ENCODE measurements around the gene ARHGAP45.
A peak's percentile ranks its signal among the peaks of the same experiment; 100 is the strongest.
"Not testable (repeated sequence)": the region's sequence is repeated elsewhere in the genome, so short reads cannot be mapped to it uniquely, and the experiment has no call there.

The ARHGAP45 gene, protein sequence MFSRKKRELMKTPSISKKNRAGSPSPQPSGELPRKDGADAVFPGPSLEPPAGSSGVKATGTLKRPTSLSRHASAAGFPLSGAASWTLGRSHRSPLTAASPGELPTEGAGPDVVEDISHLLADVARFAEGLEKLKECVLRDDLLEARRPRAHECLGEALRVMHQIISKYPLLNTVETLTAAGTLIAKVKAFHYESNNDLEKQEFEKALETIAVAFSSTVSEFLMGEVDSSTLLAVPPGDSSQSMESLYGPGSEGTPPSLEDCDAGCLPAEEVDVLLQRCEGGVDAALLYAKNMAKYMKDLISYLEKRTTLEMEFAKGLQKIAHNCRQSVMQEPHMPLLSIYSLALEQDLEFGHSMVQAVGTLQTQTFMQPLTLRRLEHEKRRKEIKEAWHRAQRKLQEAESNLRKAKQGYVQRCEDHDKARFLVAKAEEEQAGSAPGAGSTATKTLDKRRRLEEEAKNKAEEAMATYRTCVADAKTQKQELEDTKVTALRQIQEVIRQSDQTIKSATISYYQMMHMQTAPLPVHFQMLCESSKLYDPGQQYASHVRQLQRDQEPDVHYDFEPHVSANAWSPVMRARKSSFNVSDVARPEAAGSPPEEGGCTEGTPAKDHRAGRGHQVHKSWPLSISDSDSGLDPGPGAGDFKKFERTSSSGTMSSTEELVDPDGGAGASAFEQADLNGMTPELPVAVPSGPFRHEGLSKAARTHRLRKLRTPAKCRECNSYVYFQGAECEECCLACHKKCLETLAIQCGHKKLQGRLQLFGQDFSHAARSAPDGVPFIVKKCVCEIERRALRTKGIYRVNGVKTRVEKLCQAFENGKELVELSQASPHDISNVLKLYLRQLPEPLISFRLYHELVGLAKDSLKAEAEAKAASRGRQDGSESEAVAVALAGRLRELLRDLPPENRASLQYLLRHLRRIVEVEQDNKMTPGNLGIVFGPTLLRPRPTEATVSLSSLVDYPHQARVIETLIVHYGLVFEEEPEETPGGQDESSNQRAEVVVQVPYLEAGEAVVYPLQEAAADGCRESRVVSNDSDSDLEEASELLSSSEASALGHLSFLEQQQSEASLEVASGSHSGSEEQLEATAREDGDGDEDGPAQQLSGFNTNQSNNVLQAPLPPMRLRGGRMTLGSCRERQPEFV

DNA sequence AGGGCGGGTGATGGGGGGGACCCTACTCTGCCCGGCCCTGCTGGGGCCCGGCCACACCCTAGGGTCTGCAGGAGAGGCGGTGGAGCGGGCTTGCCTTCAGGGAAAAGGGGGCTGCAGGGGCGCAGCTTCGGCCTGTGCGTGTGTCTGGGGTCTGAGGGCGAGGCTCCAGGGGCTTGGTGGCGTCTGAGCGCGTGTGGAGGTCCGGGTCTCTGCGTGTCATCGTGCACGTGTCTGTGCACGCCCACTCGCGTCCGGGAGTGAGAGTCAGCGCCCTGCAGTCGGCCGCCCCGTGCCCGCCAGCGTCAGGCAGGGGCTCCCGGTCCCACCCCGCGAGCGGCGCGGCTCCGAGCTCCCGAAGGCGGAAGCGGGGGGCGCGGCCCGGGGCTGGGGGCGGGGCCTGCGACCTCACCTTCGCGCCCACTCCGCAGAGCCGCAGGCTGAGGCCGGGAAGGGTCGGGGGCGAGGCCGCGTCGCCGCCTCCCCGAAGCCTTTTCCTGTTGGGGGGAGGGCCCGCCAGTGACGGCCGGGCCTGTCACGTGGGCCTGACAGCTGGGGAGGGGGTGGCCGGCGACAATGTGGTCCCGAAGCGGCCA is at the start of gene ARHGAP45:
Gene ARHGAP45, plus strand, starts transcription at position 420 of the 593 bp plus-strand sequence. CDS start 239 bp downstream, outside the sequence.
- Mint-ChIP-seq H3K27me3 (peaks cover 4% of the 10 kb centered on the region), H3K9me3 (no peaks in the 10 kb centered on the region), H3K4me3 (peak within 1 kb of the TSS; percentile 97), H3K27ac (peak within 1 kb of the TSS; percentile 91), H3K36me3 (ENCODE audit: low read depth) (peaks cover 58% of the 10 kb centered on the region), H3K4me1 (ENCODE audit: low read depth) (peaks cover 51% of the 10 kb centered on the region)
- intact Hi-C loops (cut with micrococcal nuclease) = loop anchor here (5.0 kb wide), 2 partner anchors 35 to 45 kb away; partner anchors contain the start of genes GPX4, RNU6-2 and TMEM259

DNA sequence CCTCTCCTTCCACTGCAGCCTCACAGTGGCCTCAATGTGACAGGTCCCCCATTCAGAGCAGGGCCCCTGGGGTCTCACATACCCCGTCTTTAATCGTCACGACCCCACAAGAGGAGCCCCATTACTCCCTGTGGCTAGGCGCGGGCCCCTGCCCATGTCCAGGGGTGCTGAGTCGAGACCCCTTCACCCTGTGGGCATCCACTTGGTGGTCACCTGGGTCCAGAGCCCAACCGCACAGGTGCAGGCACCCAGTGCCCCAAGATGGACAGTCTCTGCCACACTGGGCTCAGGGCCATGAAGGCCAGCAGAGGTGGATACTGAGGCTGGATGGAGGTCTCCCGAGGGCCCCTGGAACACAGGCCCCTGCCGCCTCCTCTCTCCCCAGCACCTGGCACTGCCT is 49.1 kb upstream of the ARHGAP45 start:
- peak overlapping the region; percentile 84 for H3K27ac Mint-ChIP-seq
- H3K27me3 Mint-ChIP-seq = no peaks in the 10 kb centered on the region
- peaks cover 76% of the 10 kb centered on the region for H3K4me1 Mint-ChIP-seq (ENCODE audit: low read depth)
- no peaks in the 10 kb centered on the region for H3K9me3 Mint-ChIP-seq
- intact Hi-C loops (cut with micrococcal nuclease) = no loop called here
- peak overlapping the region; percentile 69 for H3K4me3 Mint-ChIP-seq
- peaks cover 78% of the 10 kb centered on the region for H3K36me3 Mint-ChIP-seq (ENCODE audit: low read depth)

DNA sequence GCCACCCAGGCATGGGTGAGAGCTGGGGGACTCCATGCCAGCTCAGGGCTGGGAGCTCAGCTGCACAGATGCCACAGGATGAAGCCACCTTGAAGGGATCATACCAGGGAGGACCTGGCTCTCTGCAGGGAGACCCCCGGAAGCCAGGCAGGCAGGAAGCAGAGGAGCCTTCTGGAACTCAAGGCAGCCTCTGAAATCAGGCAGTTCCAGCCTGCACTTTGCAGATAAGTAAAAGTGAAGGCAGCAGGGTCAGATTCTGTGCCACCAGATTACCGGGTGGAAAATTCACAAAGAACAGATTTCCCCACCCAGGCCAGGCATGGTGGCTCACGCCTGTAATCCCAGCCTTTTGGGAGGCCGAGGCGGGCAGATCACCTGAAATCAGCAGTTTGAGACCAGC is 48.6 kb upstream of the ARHGAP45 start:
- Mint-ChIP-seq H3K27ac (peak overlapping the region; percentile 84), H3K27me3 (no peaks in the 10 kb centered on the region), H3K4me3 (peak overlapping the region; percentile 97), H3K9me3 (no peaks in the 10 kb centered on the region), H3K4me1 (ENCODE audit: low read depth) (peaks cover 75% of the 10 kb centered on the region), H3K36me3 (ENCODE audit: low read depth) (peaks cover 74% of the 10 kb centered on the region)
- intact Hi-C loops (cut with micrococcal nuclease) = no loop called here

DNA sequence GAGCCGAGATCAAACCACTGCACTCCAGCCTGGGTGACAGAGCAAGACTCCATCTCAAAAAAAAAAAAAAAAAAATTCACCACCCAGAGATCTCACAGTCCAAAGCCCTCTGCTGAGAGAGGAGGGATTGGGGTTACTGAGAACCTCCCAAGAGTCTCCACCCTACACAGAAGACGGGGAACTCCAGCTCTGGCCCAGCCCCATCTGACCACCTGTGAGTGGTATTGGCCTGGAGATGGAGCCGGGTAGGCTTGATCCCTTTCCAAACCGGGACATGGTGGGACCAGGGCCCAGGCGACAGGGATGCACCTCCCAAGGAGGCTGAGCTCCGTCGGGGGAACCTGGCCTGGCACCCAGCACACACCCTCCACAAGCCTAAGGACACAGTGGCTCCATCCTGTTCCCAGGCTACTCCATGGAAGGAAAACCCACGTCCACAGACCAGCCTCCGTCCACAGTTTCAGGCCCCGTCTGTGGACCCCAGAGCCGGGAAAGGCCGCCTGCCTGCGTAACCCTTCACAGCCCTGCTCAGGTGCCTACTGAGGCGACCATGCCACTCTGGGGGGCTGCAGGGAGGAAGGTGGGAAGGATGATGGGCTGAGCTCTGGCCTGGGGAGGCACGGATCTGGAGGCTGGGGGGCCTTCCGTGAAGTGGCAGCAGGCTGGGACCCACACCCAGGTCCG is 47.9 kb upstream of the ARHGAP45 start:
- intact Hi-C loops (cut with micrococcal nuclease) = no loop called here
- Mint-ChIP-seq H3K4me3 (peak overlapping the region; percentile 97), H3K36me3 (ENCODE audit: low read depth) (peaks cover 67% of the 10 kb centered on the region), H3K27me3 (no peaks in the 10 kb centered on the region), H3K4me1 (ENCODE audit: low read depth) (peaks cover 68% of the 10 kb centered on the region), H3K9me3 (no peaks in the 10 kb centered on the region), H3K27ac (peak overlapping the region; percentile 84)

DNA sequence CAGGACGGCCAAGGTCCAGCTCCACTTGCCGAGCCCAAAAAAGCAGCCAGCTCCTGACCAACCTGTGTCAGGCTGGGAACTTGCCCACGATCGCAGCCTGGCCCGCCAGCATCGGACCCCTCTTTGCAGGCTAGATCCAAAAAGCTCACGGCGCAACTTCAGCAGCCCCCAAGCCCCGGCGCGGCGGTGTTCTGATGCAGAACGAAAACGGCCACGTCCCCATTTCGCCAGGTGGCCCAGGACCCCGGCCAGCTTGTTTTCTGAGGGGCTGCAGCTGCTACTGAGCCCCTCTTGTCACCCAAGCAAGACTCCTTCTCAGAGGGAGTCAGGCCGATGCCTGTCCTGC is 47.4 kb upstream of the ARHGAP45 start:
- H3K27ac Mint-ChIP-seq = peak overlapping the region; percentile 96
- peaks cover 62% of the 10 kb centered on the region for H3K36me3 Mint-ChIP-seq (ENCODE audit: low read depth)
- H3K4me3 Mint-ChIP-seq = peak overlapping the region; percentile 97
- no peaks in the 10 kb centered on the region for H3K9me3 Mint-ChIP-seq
- no peaks in the 10 kb centered on the region for H3K27me3 Mint-ChIP-seq
- intact Hi-C loops (cut with micrococcal nuclease) = no loop called here
- peaks cover 65% of the 10 kb centered on the region for H3K4me1 Mint-ChIP-seq (ENCODE audit: low read depth)

DNA sequence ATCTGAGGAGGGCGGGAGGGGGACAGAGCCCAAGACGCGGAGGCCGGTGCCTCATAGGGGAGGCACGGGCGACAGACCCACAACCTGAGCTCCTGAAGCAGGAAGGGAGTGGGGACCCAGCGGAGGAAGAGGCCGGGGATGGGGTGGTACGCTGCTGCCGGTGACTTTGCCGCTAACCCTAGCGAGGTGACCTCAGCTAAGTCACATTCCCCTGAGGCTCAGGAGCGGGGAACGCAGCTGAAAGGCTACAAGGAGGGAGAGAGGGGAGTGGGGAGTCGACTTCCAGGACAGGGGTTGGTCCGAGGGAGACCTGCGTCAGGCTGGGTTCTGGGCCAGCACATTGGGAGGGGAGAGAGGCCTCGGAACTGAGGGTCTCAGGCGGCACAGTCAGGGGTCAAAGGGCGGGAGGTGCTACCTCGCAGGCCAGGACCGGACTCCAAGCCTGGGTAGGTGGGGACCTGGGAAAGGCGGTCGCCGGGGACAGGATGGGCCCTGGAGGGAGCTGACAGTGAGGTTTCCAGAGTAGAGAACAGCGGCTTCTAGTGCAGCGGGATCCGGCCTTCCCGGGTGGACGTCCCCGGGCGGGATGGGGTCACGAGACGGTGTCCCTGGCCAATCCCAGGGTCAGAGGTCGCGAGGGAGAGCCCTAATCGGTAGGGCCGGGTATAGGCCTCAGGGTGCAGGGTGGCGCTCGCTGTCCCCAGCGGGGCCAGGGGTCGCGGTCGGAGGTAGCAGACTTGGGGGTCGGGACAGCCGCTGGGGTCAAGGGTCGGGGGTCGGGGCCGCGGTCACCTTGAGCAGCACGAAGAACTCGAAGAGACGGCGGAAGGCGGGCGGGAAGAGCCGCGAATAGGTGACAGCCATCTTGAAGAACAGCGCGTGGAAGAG is 46.7 kb upstream of the ARHGAP45 start:
- peak overlapping the region; percentile 96 for H3K27ac Mint-ChIP-seq
- H3K4me1 Mint-ChIP-seq (ENCODE audit: low read depth) = peaks cover 62% of the 10 kb centered on the region
- intact Hi-C loops (cut with micrococcal nuclease) = loop anchor here (5.0 kb wide), 1 partner anchor 47 kb away; the partner anchor contains the start of gene ARHGAP45
- H3K9me3 Mint-ChIP-seq = no peaks in the 10 kb centered on the region
- peaks cover 55% of the 10 kb centered on the region for H3K36me3 Mint-ChIP-seq (ENCODE audit: low read depth)
- H3K27me3 Mint-ChIP-seq = no peaks in the 10 kb centered on the region
- H3K4me3 Mint-ChIP-seq = peak overlapping the region; percentile 97

DNA sequence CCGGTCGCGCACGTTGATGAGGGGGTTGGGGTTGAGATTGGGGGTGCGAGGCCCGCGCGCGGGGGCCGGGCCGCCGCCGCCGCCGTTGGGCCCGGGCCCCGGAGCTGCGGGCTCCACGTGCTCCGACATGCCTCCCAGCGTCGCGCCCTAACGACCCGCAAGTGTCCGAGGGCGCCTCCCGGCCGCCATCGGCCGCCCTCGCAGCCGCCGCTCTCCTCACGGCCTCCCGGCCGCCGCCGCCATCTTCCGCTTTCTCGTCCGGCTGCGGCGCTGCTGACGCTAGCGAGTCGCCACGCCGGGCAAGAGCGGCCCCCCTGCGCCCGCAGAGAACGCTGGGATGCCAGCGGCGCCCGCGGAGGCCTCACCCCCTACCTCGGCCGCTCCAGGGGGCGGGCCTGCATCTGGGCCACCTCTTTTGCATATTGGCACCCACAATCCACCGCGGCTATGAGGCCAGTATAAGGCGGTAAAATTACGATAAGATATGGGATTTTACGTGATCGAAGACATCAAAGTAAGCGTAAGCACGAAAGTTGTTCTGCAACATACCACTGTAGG is 46.0 kb upstream of the ARHGAP45 start, which contains the start of gene TMEM259:
Gene TMEM259, minus strand, starts transcription at position 256 of the 558 bp plus-strand sequence. Its CDS starts 127 bp downstream, at position 129.
- H3K27me3 Mint-ChIP-seq = no peaks in the 10 kb centered on the region

DNA sequence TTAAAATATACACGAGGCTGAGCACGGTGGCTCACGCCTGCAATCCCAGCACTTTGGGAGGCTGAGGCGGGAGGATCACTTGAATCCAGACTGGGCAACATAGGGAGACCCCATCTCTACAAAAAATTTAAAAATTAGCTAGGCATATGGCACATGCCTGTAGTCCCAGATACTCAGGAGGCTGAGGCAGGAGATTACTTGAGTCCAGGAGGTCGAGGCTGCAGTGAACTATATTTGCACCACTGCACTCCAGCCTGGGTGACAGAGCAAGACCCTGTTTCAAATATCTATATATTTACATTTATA is 43.1 kb upstream of the ARHGAP45 start:
- intact Hi-C loops (cut with micrococcal nuclease) = loop anchor here (5.0 kb wide), 1 partner anchor 43 kb away; the partner anchor contains the start of gene ARHGAP45
- not testable (repeated sequence) for H3K27ac Mint-ChIP-seq, H3K9me3 Mint-ChIP-seq, H3K27me3 Mint-ChIP-seq, H3K4me3 Mint-ChIP-seq
- Mint-ChIP-seq H3K36me3 (ENCODE audit: low read depth) (peaks cover 31% of the 10 kb centered on the region), H3K4me1 (ENCODE audit: low read depth) (peaks cover 40% of the 10 kb centered on the region)

More for the DNA sequence above, 46.0 kb upstream of the ARHGAP45 start, which contains the start of gene TMEM259:
- Mint-ChIP-seq H3K4me3 (peak within 1 kb of the TSS; percentile 97), H3K9me3 (no peaks in the 10 kb centered on the region), H3K4me1 (ENCODE audit: low read depth) (peaks cover 59% of the 10 kb centered on the region), H3K36me3 (ENCODE audit: low read depth) (peaks cover 48% of the 10 kb centered on the region), H3K27ac (peak within 1 kb of the TSS; percentile 96)
- intact Hi-C loops (cut with micrococcal nuclease) = loop anchor here (5.0 kb wide), 1 partner anchor 46 kb away; the partner anchor contains the start of gene ARHGAP45

DNA sequence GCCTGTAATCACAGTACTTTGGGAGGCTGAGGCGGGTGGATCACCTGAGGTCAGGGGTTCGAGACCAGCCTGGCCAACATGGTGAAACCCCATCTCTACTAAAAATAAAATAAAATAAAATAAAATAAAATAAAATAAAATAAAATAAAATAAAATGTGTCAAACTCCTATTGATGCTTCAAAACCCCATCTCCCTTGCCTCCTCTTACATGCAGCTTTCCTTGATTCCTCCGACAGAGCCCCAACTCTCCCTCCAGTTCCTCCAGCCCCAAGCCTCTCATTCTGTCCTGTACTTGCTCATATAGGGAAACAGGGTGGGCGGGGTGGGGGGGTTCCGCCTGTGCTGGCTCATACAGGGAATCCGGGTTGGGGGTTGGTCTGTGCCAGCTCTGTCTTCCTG is 41.9 kb upstream of the ARHGAP45 start:
- H3K9me3 Mint-ChIP-seq; H3K27me3 Mint-ChIP-seq; H3K27ac Mint-ChIP-seq; intact Hi-C loops (cut with micrococcal nuclease); H3K4me3 Mint-ChIP-seq: not testable (repeated sequence)
- Mint-ChIP-seq H3K36me3 (ENCODE audit: low read depth) (peaks cover 28% of the 10 kb centered on the region), H3K4me1 (ENCODE audit: low read depth) (peaks cover 37% of the 10 kb centered on the region)

DNA sequence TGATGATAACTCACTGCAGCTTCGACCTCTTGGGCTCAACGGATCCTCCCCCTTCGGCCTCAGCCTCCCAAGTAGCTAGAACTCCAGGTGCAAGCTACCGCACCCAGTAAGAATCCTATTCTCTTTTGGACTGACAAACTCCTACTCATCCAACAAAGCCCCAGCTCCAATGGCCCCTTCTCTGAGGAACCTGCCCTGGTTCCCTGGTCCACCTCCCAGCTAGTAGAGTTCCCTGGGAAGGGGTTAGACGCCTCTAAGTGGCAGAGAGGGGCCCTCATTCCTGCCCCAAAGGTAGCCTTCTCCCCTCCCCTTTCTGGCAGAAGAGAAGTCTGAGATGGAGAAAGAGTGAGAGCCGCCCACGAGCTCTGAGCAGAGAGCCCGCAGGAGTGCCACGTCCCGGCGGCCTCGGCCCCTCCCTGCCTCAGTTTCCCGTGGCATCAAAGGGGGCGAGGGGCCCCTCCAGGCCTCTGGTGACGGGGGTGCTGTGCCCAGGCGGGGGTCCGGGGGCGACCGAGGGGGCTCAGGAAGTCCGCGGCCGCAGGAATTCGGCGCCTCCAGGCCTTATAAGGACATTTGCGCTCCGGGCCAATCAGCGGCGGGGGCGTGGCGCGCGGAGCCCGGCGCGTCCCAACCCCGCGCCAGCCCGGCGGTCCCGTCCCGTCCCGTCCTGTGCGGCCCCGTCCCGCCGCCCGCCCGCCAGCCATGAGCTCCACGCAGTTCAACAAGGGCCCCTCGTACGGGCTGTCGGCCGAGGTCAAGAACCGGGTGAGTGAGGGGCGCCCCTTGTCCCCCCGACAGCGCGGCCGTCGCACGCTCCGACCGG is 40.8 kb upstream of the ARHGAP45 start, which contains the start of gene CNN2:
Gene CNN2, plus strand, starts transcription at position 649 of the 823 bp plus-strand sequence. Its CDS starts 54 bp downstream, at position 703.
- intact Hi-C loops (cut with micrococcal nuclease) = no loop called here
- Mint-ChIP-seq H3K27ac (peak within 1 kb of the TSS; percentile 94), H3K27me3 (no peaks in the 10 kb centered on the region), H3K4me1 (ENCODE audit: low read depth) (peaks cover 44% of the 10 kb centered on the region), H3K36me3 (ENCODE audit: low read depth) (peaks cover 32% of the 10 kb centered on the region), H3K9me3 (no peaks in the 10 kb centered on the region), H3K4me3 (peak within 1 kb of the TSS; percentile 95)

Data from dendritic cell treated with granulocyte-macrophage colony-stimulating factor and Interleukin-4, amounts not matched to agents 40 ng/mL and 50 ng/mL, for 4 days (primary cell).